Sigmoid colon (tissue), 4 donors: ENCODE data around the gene RNF180.

Experiments used
- POLR2A ChIP-seq, 2 donors: fragments of 450-650 bp; IDR thresholded peaks; one replicate each; pipeline ENCODE4 v1.6.1; 2016; ENCODE audit warnings: antibody characterized with exemption in 2 of 2, mild to moderate bottlenecking in 2 of 2, moderate library complexity in 2 of 2
- POLR2AphosphoS5 ChIP-seq, 4 donors: sonication (generic); formaldehyde crosslinking; IDR thresholded peaks; one replicate each; pipeline ENCODE4 v1.6.1; 2017; ENCODE audit warnings: antibody characterized with exemption in 4 of 4
- TF ChIP-seq, protein P1 (sequence below), 4 experiments: fragments of 450-650 bp in 3 of 4; fragments of 200-600 bp in 1 of 4; IDR thresholded peaks; one replicate each; pipeline ENCODE4 v1.5.1; 2016 to 2019; ENCODE audit warnings: antibody characterized with exemption in 4 of 4, mild to moderate bottlenecking in 3 of 4, moderate library complexity in 2 of 4

GRCh38 chr5:64285188-64286130, 119.8 kb downstream of the RNF180 start:
- TF ChIP-seq, protein P1, sequence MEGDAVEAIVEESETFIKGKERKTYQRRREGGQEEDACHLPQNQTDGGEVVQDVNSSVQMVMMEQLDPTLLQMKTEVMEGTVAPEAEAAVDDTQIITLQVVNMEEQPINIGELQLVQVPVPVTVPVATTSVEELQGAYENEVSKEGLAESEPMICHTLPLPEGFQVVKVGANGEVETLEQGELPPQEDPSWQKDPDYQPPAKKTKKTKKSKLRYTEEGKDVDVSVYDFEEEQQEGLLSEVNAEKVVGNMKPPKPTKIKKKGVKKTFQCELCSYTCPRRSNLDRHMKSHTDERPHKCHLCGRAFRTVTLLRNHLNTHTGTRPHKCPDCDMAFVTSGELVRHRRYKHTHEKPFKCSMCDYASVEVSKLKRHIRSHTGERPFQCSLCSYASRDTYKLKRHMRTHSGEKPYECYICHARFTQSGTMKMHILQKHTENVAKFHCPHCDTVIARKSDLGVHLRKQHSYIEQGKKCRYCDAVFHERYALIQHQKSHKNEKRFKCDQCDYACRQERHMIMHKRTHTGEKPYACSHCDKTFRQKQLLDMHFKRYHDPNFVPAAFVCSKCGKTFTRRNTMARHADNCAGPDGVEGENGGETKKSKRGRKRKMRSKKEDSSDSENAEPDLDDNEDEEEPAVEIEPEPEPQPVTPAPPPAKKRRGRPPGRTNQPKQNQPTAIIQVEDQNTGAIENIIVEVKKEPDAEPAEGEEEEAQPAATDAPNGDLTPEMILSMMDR (IDR thresholded peaks at IDR 0.05), result no peak
- TF ChIP-seq POLR2A (IDR thresholded peaks at IDR 0.05) (no peak), POLR2AphosphoS5 (IDR thresholded peaks at IDR 0.05) (no peak)
